ENCODE measurements around the gene AP2M1.
"Not testable (repeated sequence)": the region's sequence is repeated elsewhere in the genome, so short reads cannot be mapped to it uniquely, and the experiment has no call there.

Gene AP2M1

GRCh38 chr3:184158404-184158803 lies 16.3 kb upstream of the AP2M1 start:
- DNase-seq: no peak

- DNase-seq: no peak
Measured at GRCh38 chr3:184160456-184160855, 14.2 kb upstream of the AP2M1 start.

GRCh38 chr3:184162571-184163070 lies 12.0 kb upstream of the AP2M1 start:
- not testable (repeated sequence) for DNase-seq

- DNase-seq: no peak
Measured at GRCh38 chr3:184164648-184165330, 9.9 kb upstream of the AP2M1 start.

DNA sequence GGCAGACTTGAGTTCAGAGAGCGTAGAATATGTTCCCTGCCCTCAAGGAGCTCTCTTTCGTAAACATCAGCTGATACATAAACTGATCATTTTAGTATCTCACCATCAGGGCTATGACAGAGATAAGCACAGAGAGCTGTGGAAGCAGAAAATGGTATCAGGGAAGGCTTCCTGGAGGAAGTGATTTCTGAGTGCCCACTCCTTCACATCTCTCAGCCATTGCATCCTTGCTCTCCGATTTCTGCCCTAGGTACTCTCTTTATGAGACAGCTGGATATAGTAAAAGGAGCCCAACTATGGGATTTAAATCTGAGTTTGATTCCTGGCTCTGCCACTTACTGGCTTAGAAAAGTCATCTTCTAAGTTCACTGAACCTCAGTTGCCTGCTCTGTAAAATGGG lies 9.1 kb upstream of the AP2M1 start:
- DNase-seq: no peak

- DNase-seq: no peak
Measured at GRCh38 chr3:184166671-184167070, 8.0 kb upstream of the AP2M1 start.

DNA sequence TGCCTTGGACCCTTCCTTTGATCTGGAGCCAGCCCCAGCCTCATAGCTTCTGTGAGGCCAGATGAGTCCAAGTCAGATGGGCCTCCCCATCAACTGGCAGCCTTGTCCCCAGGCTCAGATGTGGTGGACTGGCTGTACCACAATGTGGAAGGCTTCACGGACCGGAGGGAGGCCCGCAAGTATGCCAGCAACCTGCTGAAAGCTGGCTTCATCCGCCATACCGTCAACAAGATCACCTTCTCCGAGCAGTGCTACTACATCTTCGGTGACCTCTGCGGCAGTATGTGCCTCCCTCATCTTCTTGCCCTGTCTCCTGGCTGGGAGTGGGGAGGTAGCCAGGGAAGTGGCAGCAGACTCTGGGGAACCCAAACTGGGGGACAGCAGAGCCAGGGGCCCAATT lies 6.9 kb upstream of the AP2M1 start:
- no peak for DNase-seq

GRCh38 chr3:184168363-184169120 lies 6.1 kb upstream of the AP2M1 start:
- no peak for DNase-seq

DNA sequence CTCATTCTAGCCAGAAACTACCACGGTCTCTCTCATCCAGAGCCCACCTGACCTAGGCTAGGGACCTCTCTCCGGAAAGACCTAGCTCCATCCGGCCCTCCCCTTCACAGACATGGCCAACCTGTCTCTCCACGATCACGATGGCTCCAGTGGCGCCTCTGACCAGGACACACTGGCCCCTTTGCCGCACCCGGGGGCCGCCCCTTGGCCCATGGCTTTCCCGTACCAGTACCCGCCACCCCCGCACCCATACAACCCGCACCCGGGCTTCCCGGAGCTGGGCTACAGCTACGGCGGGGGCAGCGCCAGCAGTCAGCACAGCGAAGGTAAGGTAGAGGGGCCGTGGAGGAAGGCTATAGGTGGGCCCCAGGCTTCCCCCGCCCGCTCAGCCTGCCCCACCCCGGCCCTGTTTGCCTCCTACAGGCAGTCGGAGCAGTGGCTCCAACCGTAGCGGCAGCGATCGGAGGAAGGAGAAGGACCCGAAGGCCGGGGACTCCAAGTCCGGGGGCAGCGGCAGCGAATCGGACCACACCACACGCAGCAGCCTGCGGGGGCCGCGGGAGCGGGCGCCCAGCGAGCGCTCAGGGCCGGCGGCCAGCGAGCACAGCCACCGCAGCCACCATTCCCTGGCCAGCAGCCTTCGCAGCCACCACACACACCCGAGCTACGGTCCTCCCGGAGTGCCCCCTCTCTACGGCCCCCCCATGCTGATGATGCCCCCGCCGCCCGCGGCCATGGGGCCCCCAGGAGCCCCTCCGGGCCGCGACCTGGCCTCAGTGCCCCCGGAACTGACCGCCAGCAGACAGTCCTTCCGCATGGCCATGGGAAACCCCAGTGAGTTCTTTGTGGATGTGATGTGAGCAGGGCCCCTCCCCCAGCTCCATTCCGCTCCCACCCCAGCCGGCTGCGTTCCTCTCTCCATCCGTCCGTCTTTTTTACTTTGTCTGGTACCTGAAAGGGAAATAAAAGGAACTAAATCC lies 4.5 kb upstream of the AP2M1 start:
- no peak for DNase-seq

- DNase-seq: no peak
Measured at GRCh38 chr3:184171562-184171961, 3.1 kb upstream of the AP2M1 start.

DNA sequence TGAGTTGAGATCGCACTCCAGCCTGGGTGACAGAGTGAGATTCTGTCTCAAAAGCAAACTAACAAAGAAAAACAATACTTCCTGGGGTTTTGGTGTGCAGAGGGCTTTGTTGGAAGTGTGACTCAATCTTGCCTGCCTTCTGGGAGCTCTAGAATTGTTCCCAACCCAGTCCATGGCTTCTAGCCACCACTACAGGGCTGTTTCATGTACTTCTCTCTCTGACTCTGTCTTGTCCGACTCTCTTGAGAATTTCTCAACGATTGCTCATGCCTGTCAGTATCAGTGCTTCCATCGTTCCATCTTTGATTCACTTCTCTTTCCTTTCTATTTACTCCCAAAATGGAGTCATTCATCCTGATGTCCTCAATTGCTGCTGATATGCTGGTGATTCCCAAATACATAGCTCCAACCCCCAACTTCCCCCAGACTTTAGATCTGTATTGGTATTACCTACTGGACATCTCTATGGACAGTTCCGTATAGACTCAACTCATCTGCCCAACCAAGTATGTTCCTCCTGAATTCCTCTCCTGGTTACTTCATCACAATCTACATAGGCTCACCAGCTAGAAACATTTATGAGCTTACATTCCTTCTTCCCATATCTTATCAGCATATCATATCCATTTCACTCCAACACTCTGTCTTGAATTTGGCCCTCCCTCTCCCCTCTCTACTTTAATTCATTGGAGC lies 1.8 kb upstream of the AP2M1 start:
- no peak for DNase-seq

DNA sequence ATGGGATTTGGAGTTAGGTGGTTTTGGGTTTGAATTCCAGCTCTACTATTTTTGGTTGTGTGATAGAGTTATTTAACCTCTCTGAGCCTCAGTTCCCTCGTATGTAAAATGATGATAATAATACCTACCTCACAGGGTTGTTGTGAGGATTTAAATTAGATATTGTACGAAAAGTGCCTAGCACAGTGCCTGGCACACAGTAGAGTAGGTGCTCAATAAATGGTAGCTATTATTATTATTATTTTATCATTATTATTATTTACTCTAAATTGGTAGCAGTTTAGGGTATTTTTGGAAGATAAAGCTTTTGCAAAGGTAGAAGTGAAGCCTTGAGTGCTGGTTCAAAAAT lies 1.3 kb upstream of the AP2M1 start:
- no peak for DNase-seq

GRCh38 chr3:184174284-184174645 lies 390 bp upstream of the AP2M1 start:
- DNase-seq: no peak

- no peak for DNase-seq
Measured at GRCh38 chr3:184175506-184175905, 851 bp downstream of the AP2M1 start.

- no peak for DNase-seq
Measured at GRCh38 chr3:184175981-184176376, 1.3 kb downstream of the AP2M1 start.

GRCh38 chr3:184176377-184177330 lies 2.0 kb downstream of the AP2M1 start:
- no peak for DNase-seq

- DNase-seq: no peak
Measured at GRCh38 chr3:184177331-184177731, 2.7 kb downstream of the AP2M1 start.

DNA sequence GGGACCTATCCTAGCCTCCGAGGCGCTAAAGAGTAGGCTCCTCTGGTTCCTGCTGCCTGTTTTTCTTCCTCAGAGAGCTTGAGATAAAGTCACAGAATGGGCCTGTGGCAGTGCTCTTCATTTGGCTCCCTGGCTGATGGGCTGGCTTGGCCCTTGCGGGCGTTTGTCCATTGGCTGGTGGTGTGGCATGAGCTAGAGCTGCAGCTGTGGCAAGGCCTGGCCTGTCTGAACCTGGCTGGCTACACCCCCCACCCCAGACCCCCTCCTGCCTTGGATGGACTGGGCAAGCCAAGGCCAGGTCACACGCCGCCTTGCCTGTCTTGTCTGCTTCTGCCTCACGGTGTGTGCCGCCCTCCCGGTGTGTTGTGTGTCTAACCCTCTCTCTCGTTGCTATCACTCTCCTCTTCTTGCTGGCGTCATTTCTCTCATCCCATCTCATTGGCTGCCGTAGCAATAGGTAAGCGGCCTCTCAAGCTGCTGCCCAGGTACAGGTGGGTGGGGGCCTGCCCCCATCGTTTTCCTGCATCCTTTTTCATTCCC lies 3.2 kb downstream of the AP2M1 start:
- DNase-seq: no peak

DNA sequence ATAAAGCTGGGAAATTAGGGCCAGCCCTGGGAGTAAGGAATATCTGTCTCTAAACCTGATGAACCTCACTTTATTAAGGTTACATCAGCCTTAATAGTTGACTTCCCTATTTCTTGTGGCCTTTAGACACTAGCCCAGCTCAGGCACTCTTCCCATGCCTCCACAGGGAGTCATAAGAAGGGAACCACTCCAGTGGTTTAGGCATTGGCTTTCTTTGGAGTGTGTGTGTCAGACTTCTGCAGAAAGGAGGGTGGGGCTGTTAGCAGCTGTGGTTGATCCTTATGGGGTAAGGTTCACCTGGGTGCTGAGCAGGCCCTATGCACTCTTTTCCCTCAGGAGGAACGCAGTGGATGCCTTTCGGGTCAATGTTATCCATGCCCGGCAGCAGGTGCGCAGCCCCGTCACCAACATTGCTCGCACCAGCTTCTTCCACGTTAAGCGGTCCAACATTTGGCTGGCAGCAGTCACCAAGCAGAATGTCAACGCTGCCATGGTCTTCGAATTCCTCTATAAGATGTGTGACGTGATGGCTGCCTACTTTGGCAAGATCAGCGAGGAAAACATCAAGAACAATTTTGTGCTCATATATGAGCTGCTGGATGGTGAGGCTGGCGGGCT lies 4.0 kb downstream of the AP2M1 start:
- no peak for DNase-seq

DNA sequence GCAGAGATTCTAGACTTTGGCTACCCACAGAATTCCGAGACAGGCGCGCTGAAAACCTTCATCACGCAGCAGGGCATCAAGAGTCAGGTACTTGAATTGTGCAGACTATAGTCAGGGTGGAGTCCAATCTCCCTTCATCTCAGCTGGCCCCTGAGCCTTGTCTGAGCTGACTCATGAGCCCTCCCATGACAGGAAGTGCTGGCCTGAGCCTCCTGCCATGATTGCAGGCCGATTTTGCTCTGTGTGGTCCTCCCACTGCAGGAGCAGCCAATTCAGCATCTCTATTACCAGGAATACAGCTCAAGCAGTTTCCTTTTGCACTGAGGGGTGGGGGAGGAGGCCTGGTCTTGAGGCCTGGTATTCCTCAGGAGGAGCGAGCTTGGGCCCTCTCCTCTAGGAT lies 5.5 kb downstream of the AP2M1 start:
- no peak for DNase-seq

DNA sequence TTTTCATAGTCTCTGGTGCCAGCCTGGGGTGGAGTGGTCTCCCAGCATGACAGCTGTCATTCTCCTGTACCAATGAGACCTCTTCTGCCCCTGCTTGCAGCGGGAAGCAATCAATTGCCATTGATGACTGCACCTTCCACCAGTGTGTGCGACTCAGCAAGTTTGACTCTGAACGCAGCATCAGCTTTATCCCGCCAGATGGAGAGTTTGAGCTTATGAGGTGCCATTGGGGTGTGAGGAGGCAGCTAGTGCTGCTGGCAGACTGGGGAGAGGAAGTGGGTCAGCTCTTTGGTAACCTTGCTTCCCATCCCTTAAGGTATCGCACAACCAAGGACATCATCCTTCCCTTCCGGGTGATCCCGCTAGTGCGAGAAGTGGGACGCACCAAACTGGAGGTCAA lies 6.9 kb downstream of the AP2M1 start:
- no peak for DNase-seq
